ENCODE measurements around the gene STK11IP.
A peak's percentile ranks its signal among the peaks of the same experiment; 100 is the strongest.

Gene STK11IP

GRCh38 chr2:219638948-219639755 lies 41.5 kb downstream of the STK11IP start:
- TF ChIP-seq POLR2AphosphoS5 (IDR thresholded peaks at IDR 0.05; ENCODE audit: low read depth) = no peak
- no peak for TF ChIP-seq CTCF (IDR thresholded peaks at IDR 0.05; ENCODE audit: insufficient read depth, low read length)
- no peak for TF ChIP-seq REST (IDR thresholded peaks at IDR 0.05; ENCODE audit: insufficient replicate concordance, low read depth)
- TF ChIP-seq GABPA (IDR thresholded peaks at IDR 0.05; ENCODE audit: low read depth) = no peak
- TF ChIP-seq SPI1 (IDR thresholded peaks at IDR 0.05; ENCODE audit: borderline replicate concordance, low read depth) = no peak
- Histone ChIP-seq H3K27me3 (ENCODE audit: insufficient read depth, poor library complexity, severe bottlenecking) (no peaks in the 10 kb centered on the region), H3K27ac (replicated peaks) (no peak overlapping the region), H3K4me3 (replicated peaks; ENCODE audit: insufficient read depth, low read length) (peak overlapping the region; percentile 7)
- DNase-seq (ENCODE audit: low read depth in 1 of 2, low spot score in 1 of 2) = peak in 1 of 2 experiments; percentile 48

GRCh38 chr2:219641390-219642068 lies 43.9 kb downstream of the STK11IP start:
- Histone ChIP-seq H3K27me3 (ENCODE audit: insufficient read depth, poor library complexity, severe bottlenecking) (no peaks in the 10 kb centered on the region), H3K27ac (replicated peaks) (no peak overlapping the region), H3K4me3 (replicated peaks; ENCODE audit: insufficient read depth, low read length) (no peak overlapping the region)
- TF ChIP-seq CTCF (IDR thresholded peaks at IDR 0.05; ENCODE audit: insufficient read depth, low read length) (no peak), REST (IDR thresholded peaks at IDR 0.05; ENCODE audit: insufficient replicate concordance, low read depth) (no peak), SPI1 (IDR thresholded peaks at IDR 0.05; ENCODE audit: borderline replicate concordance, low read depth) (no peak), GABPA (IDR thresholded peaks at IDR 0.05; ENCODE audit: low read depth) (no peak), POLR2AphosphoS5 (IDR thresholded peaks at IDR 0.05; ENCODE audit: low read depth) (no peak)
- no peak for DNase-seq (ENCODE audit: low read depth in 1 of 2, low spot score in 1 of 2)

- no peak for DNase-seq (ENCODE audit: low read depth in 1 of 2, low spot score in 1 of 2)
- no peak for TF ChIP-seq CTCF (IDR thresholded peaks at IDR 0.05; ENCODE audit: insufficient read depth, low read length)
- no peak for TF ChIP-seq REST (IDR thresholded peaks at IDR 0.05; ENCODE audit: insufficient replicate concordance, low read depth)
- TF ChIP-seq GABPA (IDR thresholded peaks at IDR 0.05; ENCODE audit: low read depth) = no peak
- TF ChIP-seq SPI1 (IDR thresholded peaks at IDR 0.05; ENCODE audit: borderline replicate concordance, low read depth) = no peak
- TF ChIP-seq POLR2AphosphoS5 (IDR thresholded peaks at IDR 0.05; ENCODE audit: low read depth) = no peak
- Histone ChIP-seq H3K27me3 (ENCODE audit: insufficient read depth, poor library complexity, severe bottlenecking) (no peaks in the 10 kb centered on the region), H3K4me3 (replicated peaks; ENCODE audit: insufficient read depth, low read length) (no peak overlapping the region), H3K27ac (replicated peaks) (no peak overlapping the region)
These were observed 44.4 kb downstream of the STK11IP start for GRCh38 chr2:219642069-219642454.
